Neural cell (in vitro differentiated cells): ENCODE data around the gene UBXN4.

ENCODE experiments used
- EP300 ChIP-seq: fragments of 450-650 bp; conservative IDR thresholded peaks from 2 replicates; pipeline ENCODE4 v1.6.1; 2014; ENCODE audit warnings: antibody characterized with exemption, mild to moderate bottlenecking, moderate library complexity; ENCODE audit not compliant: poor library complexity, severe bottlenecking
- EZH2 ChIP-seq: fragments of 200-600, 300-800 bp; shearing (Covaris generic), sonication (generic); IDR thresholded peaks from 2 replicates; pipeline ENCODE4 v1.6.1; 2014; ENCODE audit warnings: antibody characterized with exemption, low read length, borderline replicate concordance, mild to moderate bottlenecking; ENCODE audit not compliant: insufficient read depth, poor library complexity, severe bottlenecking
- MXI1 ChIP-seq: fragments of 450-650 bp; conservative IDR thresholded peaks from 2 replicates; pipeline ENCODE4 v1.6.1; 2014; ENCODE audit warnings: antibody characterized with exemption, mild to moderate bottlenecking; ENCODE audit not compliant: poor library complexity, severe bottlenecking
- POLR2AphosphoS5 ChIP-seq: IDR thresholded peaks from 2 replicates; pipeline ENCODE4 v1.6.1; 2012
- REST ChIP-seq: IDR thresholded peaks from 2 replicates; pipeline ENCODE4 v1.6.1; 2012; ENCODE audit warnings: borderline replicate concordance
- SMC3 ChIP-seq: fragments of 450-650 bp; conservative IDR thresholded peaks from 2 replicates; pipeline ENCODE4 v1.6.1; 2014; ENCODE audit warnings: antibody characterized with exemption, mild to moderate bottlenecking, moderate library complexity; ENCODE audit not compliant: poor library complexity
- TAF1 ChIP-seq: IDR thresholded peaks from 2 replicates; pipeline ENCODE4 v1.6.1; 2012; ENCODE audit warnings: low read depth
- TF ChIP-seq, protein P1 (sequence below): fragments of 450-650 bp; IDR thresholded peaks from 2 replicates; pipeline ENCODE4 v1.5.1; 2014; ENCODE audit warnings: antibody characterized with exemption, mild to moderate bottlenecking, moderate library complexity; ENCODE audit not compliant: poor library complexity, severe bottlenecking

GRCh38 chr2:135825131-135825530 lies 83.5 kb downstream of the UBXN4 start:
- TF ChIP-seq SMC3 (no peak), EZH2 (no peak), POLR2AphosphoS5 (no peak), REST (no peak), MXI1 (no peak), EP300 (no peak), TAF1 (no peak)
- TF ChIP-seq, protein P1, sequence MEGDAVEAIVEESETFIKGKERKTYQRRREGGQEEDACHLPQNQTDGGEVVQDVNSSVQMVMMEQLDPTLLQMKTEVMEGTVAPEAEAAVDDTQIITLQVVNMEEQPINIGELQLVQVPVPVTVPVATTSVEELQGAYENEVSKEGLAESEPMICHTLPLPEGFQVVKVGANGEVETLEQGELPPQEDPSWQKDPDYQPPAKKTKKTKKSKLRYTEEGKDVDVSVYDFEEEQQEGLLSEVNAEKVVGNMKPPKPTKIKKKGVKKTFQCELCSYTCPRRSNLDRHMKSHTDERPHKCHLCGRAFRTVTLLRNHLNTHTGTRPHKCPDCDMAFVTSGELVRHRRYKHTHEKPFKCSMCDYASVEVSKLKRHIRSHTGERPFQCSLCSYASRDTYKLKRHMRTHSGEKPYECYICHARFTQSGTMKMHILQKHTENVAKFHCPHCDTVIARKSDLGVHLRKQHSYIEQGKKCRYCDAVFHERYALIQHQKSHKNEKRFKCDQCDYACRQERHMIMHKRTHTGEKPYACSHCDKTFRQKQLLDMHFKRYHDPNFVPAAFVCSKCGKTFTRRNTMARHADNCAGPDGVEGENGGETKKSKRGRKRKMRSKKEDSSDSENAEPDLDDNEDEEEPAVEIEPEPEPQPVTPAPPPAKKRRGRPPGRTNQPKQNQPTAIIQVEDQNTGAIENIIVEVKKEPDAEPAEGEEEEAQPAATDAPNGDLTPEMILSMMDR, result no peak
